Measurements from ENCODE around the gene PTPRD.

The PTPRD gene

GRCh38 chr9:8694983-8695588 lies 1917.7 kb downstream of the PTPRD start:
- DNase-seq, result no peak

- DNase-seq, result no peak
Measured at GRCh38 chr9:8693464-8693863, 1919.3 kb downstream of the PTPRD start.

GRCh38 chr9:8686516-8686915 lies 1926.3 kb downstream of the PTPRD start:
- no peak for DNase-seq

- no peak for DNase-seq
Measured at GRCh38 chr9:8685825-8686224, 1927.0 kb downstream of the PTPRD start.

GRCh38 chr9:8684978-8685708 lies 1927.7 kb downstream of the PTPRD start:
- no peak for DNase-seq

GRCh38 chr9:8683496-8683895 lies 1929.3 kb downstream of the PTPRD start:
- DNase-seq, result no peak

GRCh38 chr9:8680658-8681057 lies 1932.1 kb downstream of the PTPRD start:
- no peak for DNase-seq

GRCh38 chr9:8680157-8680556 lies 1932.6 kb downstream of the PTPRD start:
- no peak for DNase-seq

- DNase-seq, result no peak
Measured at GRCh38 chr9:8679371-8679822, 1933.4 kb downstream of the PTPRD start.

- DNase-seq, result no peak
Measured at GRCh38 chr9:8677741-8678140, 1935.1 kb downstream of the PTPRD start.

- DNase-seq, result no peak
Measured at GRCh38 chr9:8674536-8674935, 1938.3 kb downstream of the PTPRD start.

GRCh38 chr9:8673830-8674229 lies 1939.0 kb downstream of the PTPRD start:
- DNase-seq, result no peak

- no peak for DNase-seq
Measured at GRCh38 chr9:8670751-8671150, 1942.1 kb downstream of the PTPRD start.

GRCh38 chr9:8668751-8669150 lies 1944.1 kb downstream of the PTPRD start:
- DNase-seq, result no peak

- DNase-seq, result no peak
Measured at GRCh38 chr9:8668231-8668630, 1944.6 kb downstream of the PTPRD start.

GRCh38 chr9:8666060-8666459 lies 1946.7 kb downstream of the PTPRD start:
- no peak for DNase-seq

GRCh38 chr9:8660383-8660782 lies 1952.4 kb downstream of the PTPRD start:
- DNase-seq, result peak; percentile 68

GRCh38 chr9:8659108-8659507 lies 1953.7 kb downstream of the PTPRD start:
- no peak for DNase-seq

GRCh38 chr9:8655071-8655470 lies 1957.7 kb downstream of the PTPRD start:
- DNase-seq, result no peak

- peak; percentile 6 for DNase-seq
Measured at GRCh38 chr9:8653855-8654254, 1958.9 kb downstream of the PTPRD start.

GRCh38 chr9:8653111-8653510 lies 1959.7 kb downstream of the PTPRD start:
- no peak for DNase-seq

- no peak for DNase-seq
Measured at GRCh38 chr9:8652255-8652654, 1960.5 kb downstream of the PTPRD start.

GRCh38 chr9:8651846-8652215 lies 1961.0 kb downstream of the PTPRD start:
- DNase-seq, result no peak

GRCh38 chr9:8651070-8651845 lies 1961.5 kb downstream of the PTPRD start:
- peak; percentile 5 for DNase-seq
